ENCODE measurements around the gene PON1. TPM values are rescaled to one million over a fixed set of nuclear protein-coding genes. Genes with fewer than 3 reads are reported as not detected.

The PON1 gene
- polyA plus RNA-seq, 1 donor (not counting 4 experiments of a cell fraction or from before 2014, with no cell fraction given): not detected

DNA sequence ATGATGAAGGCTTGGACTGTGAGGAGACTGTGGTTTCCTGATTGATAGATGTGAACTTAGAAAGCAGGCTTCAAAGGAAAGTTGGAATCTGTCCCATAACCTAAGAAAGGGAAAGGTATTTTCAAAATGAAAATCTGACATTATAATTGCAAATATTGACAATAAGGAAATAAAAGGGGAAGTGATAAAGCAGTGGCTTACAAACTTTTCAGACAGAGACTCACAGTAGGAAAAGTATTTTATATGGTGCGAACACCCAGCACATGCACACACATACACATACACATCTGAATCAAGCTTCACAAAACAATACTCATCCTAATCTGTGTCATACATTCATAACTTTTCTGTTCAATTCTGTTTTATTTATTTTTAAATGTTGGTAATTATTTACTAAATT is 4.8 kb downstream of the PON1 start:
- peaks cover 8% of the 10 kb centered on the region for H3K27me3 ChIP-seq (ENCODE audit: control insufficient read depth, extremely low read depth, insufficient read depth, low read length)
- dilution Hi-C loops (cut with MboI; ENCODE audit: extremely low pct_ligation_motif_present, low sequenced_read_pairs): no loop called here
- no peak overlapping the region for H3K9ac ChIP-seq (ENCODE audit: control insufficient read depth, extremely low read depth, insufficient read depth, low read length)
- TF ChIP-seq CTCF (optimal IDR thresholded peaks at IDR 0.05 in 1 of 3, IDR thresholded peaks at IDR 0.05 in 1 of 3, conservative IDR thresholded peaks at IDR 0.05 in 1 of 3; ENCODE audit: extremely low read depth in 1 of 3, insufficient read depth in 2 of 3, low read length in 3 of 3) (no peak), EZH2 (IDR thresholded peaks at IDR 0.05; ENCODE audit: low read length) (no peak)
- no peaks in the 10 kb centered on the region for H3K9me1 ChIP-seq (ENCODE audit: control insufficient read depth, extremely low read depth, insufficient read depth, low read length)
- no peaks in the 10 kb centered on the region for H3K36me3 ChIP-seq (ENCODE audit: control insufficient read depth in 2 of 2, extremely low read depth in 1 of 2, insufficient read depth in 2 of 2, low read length in 2 of 2)
- H3K4me3 ChIP-seq (ENCODE audit: control insufficient read depth in 2 of 3, extremely low read depth in 1 of 3, insufficient read depth in 2 of 3, low read depth in 1 of 3, low read length in 3 of 3): no peak overlapping the region
- H3K9me3 ChIP-seq (ENCODE audit: control insufficient read depth, low read depth, low read length): no peaks in the 10 kb centered on the region
- H3K79me2 ChIP-seq (ENCODE audit: control insufficient read depth, insufficient read depth, low read length): no peaks in the 10 kb centered on the region
- H2AFZ ChIP-seq (ENCODE audit: control insufficient read depth, low read length): no peak overlapping the region
- no peak for FAIRE-seq
- no peaks in the 10 kb centered on the region for H4K20me1 ChIP-seq (ENCODE audit: control insufficient read depth, extremely low read depth, insufficient read depth, low read length)
- DNase-seq (ENCODE audit: low read depth, low spot score): no peak
- no peaks in the 10 kb centered on the region for H3K4me1 ChIP-seq (ENCODE audit: control insufficient read depth, extremely low read depth, insufficient read depth, low read length)
- H3K4me2 ChIP-seq (ENCODE audit: control insufficient read depth, extremely low read depth, insufficient read depth, low read depth, low read length): no peak overlapping the region
- no peak overlapping the region for H3K27ac ChIP-seq (ENCODE audit: control insufficient read depth, insufficient read depth, low read length)

DNA sequence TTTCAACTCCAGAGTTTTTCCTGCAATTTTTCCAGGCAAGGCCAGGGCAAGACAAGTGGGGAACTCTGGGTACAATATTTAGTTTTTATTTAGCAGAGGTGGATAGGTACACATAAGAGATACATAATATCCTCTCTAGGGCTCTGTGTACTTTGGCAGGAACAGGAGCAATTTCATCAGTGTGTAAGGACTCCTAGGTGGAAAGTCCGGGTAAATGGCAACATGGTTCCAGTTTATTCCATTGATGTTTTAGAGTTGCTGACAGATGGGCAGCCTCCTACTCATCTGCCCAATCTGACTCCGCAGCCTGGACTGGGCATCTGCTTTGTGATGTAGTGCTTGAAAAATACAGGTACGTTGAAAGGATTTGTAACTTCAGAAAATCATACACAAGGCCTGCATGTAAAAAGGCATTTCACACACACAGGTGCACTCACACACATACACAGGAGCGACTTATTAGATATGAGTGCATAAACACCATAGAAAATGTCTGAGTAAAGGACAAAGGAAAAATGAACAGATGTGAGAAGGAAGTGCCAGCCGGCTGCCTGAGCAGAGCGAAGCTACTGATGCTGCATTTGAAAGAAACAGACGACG is 5.7 kb downstream of the PON1 start:
- dilution Hi-C loops (cut with MboI; ENCODE audit: extremely low pct_ligation_motif_present, low sequenced_read_pairs): no loop called here

More for the DNA sequence above, 5.7 kb downstream of the PON1 start:
- no peak for TF ChIP-seq CTCF (optimal IDR thresholded peaks at IDR 0.05 in 1 of 3, IDR thresholded peaks at IDR 0.05 in 1 of 3, conservative IDR thresholded peaks at IDR 0.05 in 1 of 3; ENCODE audit: extremely low read depth in 1 of 3, insufficient read depth in 2 of 3, low read length in 3 of 3)
- no peak for TF ChIP-seq EZH2 (IDR thresholded peaks at IDR 0.05; ENCODE audit: low read length)
- Histone ChIP-seq H3K79me2 (ENCODE audit: control insufficient read depth, insufficient read depth, low read length) (no peaks in the 10 kb centered on the region), H3K4me2 (ENCODE audit: control insufficient read depth, extremely low read depth, insufficient read depth, low read depth, low read length) (no peak overlapping the region), H3K4me3 (ENCODE audit: control insufficient read depth in 2 of 3, extremely low read depth in 1 of 3, insufficient read depth in 2 of 3, low read depth in 1 of 3, low read length in 3 of 3) (no peak overlapping the region), H3K9me1 (ENCODE audit: control insufficient read depth, extremely low read depth, insufficient read depth, low read length) (no peaks in the 10 kb centered on the region), H3K27ac (ENCODE audit: control insufficient read depth, insufficient read depth, low read length) (no peak overlapping the region), H3K9ac (ENCODE audit: control insufficient read depth, extremely low read depth, insufficient read depth, low read length) (no peak overlapping the region), H4K20me1 (ENCODE audit: control insufficient read depth, extremely low read depth, insufficient read depth, low read length) (no peaks in the 10 kb centered on the region), H2AFZ (ENCODE audit: control insufficient read depth, low read length) (no peak overlapping the region), H3K4me1 (ENCODE audit: control insufficient read depth, extremely low read depth, insufficient read depth, low read length) (no peaks in the 10 kb centered on the region), H3K36me3 (ENCODE audit: control insufficient read depth in 2 of 2, extremely low read depth in 1 of 2, insufficient read depth in 2 of 2, low read length in 2 of 2) (no peaks in the 10 kb centered on the region), H3K27me3 (ENCODE audit: control insufficient read depth, extremely low read depth, insufficient read depth, low read length) (no peaks in the 10 kb centered on the region), H3K9me3 (ENCODE audit: control insufficient read depth, low read depth, low read length) (no peaks in the 10 kb centered on the region)
- FAIRE-seq (no peak), DNase-seq (ENCODE audit: low read depth, low spot score) (no peak)

Measured in keratinocyte (primary cell).